GM23338 (cell line): ENCODE measurements around the gene SCAF8. TPM values are rescaled to one million over a fixed set of nuclear protein-coding genes. Genes with fewer than 3 reads are reported as not detected.

Experiments used
- ATAC-seq: fragments of 200-7000 bp; cut with Tn5 transposase; 3 replicates; pipeline ENCODE4 v1.9.1; 2020
- DNase-seq: peaks from one replicate; pipeline ENCODE4 v3.0.0-alpha.2; 2015; ENCODE audit warnings: low spot score
- H2AFZ ChIP-seq: fragments of 200-600 bp; sonication (generic); 2 replicates; pipeline ENCODE4 v1.8.0; 2016; ENCODE audit warnings: antibody characterized with exemption, mild to moderate bottlenecking, moderate library complexity
- H3F3A ChIP-seq: fragments of 200-600 bp; sonication (generic); replicated peaks from 2 replicates; pipeline ENCODE4 v1.8.0; 2017; ENCODE audit warnings: antibody characterized with exemption, mixed run types, low read depth
- H3K27ac ChIP-seq: fragments of 200-600 bp; sonication (generic); 2 replicates; pipeline ENCODE4 v1.6.1; 2016; ENCODE audit warnings: low read depth
- H3K27me3 ChIP-seq: fragments of 200-600 bp; sonication (generic); 2 replicates; pipeline ENCODE4 v1.8.0; 2016; ENCODE audit warnings: mild to moderate bottlenecking, mixed run types, moderate library complexity; ENCODE audit not compliant: insufficient read depth
- H3K36me3 ChIP-seq: fragments of 200-600 bp; sonication (generic); 2 replicates; pipeline ENCODE4 v1.8.0; 2016; ENCODE audit warnings: mild to moderate bottlenecking; ENCODE audit not compliant: insufficient read depth
- H3K4me1 ChIP-seq: fragments of 200-600 bp; sonication (generic); 2 replicates; pipeline ENCODE4 v1.8.0; 2016; ENCODE audit warnings: mild to moderate bottlenecking, moderate library complexity; ENCODE audit not compliant: insufficient read depth
- H3K4me2 ChIP-seq: fragments of 200-600 bp; sonication (generic); 2 replicates; pipeline ENCODE4 v1.7.1; 2017; ENCODE audit warnings: mixed run types
- H3K4me3 ChIP-seq: fragments of 200-600 bp; sonication (generic); 2 replicates; pipeline ENCODE4 v1.6.1; 2016; ENCODE audit warnings: mixed run types
- H3K79me2 ChIP-seq: fragments of 200-600 bp; sonication (generic); replicated peaks from 2 replicates; pipeline ENCODE4 v1.8.0; 2017; ENCODE audit warnings: mild to moderate bottlenecking; ENCODE audit not compliant: insufficient read depth
- H3K9me2 ChIP-seq: fragments of 200-600 bp; sonication (generic); 2 replicates; pipeline ENCODE4 v1.8.0; 2017; ENCODE audit not compliant: insufficient read depth
- H4K20me1 ChIP-seq: fragments of 200-600 bp; sonication (generic); replicated peaks from 2 replicates; pipeline ENCODE4 v1.8.0; 2017; ENCODE audit warnings: mild to moderate bottlenecking; ENCODE audit not compliant: insufficient read depth
- H3K27ac Mint-ChIP-seq: 2 replicates; pipeline ENCODE4 v1.8.0; 2020; ENCODE audit warnings: inconsistent platforms, mild to moderate bottlenecking, moderate library complexity, mixed read lengths
- H3K27me3 Mint-ChIP-seq: 3 replicates; pipeline ENCODE4 v1.8.0; 2022; ENCODE audit warnings: low read depth, mild to moderate bottlenecking, moderate library complexity, mixed read lengths, inconsistent platforms; ENCODE audit not compliant: insufficient read depth, poor library complexity
- H3K36me3 Mint-ChIP-seq: 3 replicates; pipeline ENCODE4 v1.8.0; 2021; ENCODE audit warnings: low read depth, mild to moderate bottlenecking, inconsistent platforms, moderate library complexity, mixed read lengths
- H3K4me1 Mint-ChIP-seq: 3 replicates; pipeline ENCODE4 v1.8.0; 2020; ENCODE audit warnings: mild to moderate bottlenecking, inconsistent platforms, mixed read lengths
- H3K4me3 Mint-ChIP-seq: 3 replicates; pipeline ENCODE4 v1.8.0; 2021; ENCODE audit warnings: moderate library complexity, mild to moderate bottlenecking, inconsistent platforms, mixed read lengths
- H3K9me3 Mint-ChIP-seq: 3 replicates; pipeline ENCODE4 v1.8.0; 2020; ENCODE audit warnings: moderate library complexity, mild to moderate bottlenecking, inconsistent platforms, mixed read lengths
- CREB1 ChIP-seq: fragments of 250-450 bp; sonication (Bioruptor Pico); IDR thresholded peaks from 2 replicates; pipeline ENCODE4 v1.5.0; 2020; ENCODE audit warnings: low read depth, mild to moderate bottlenecking, moderate library complexity
- CTCF ChIP-seq, 2 experiments: fragments of 200-600 bp in 1 of 2; sonication (generic) in 1 of 2; conservative IDR thresholded peaks; 2 replicates each; pipeline versions ENCODE4 v1.5.1 to v1.6.1; 2016 to 2017; ENCODE audit warnings: antibody characterized with exemption in 2 of 2, low read depth in 2 of 2, mild to moderate bottlenecking in 2 of 2, moderate library complexity in 1 of 2
- ETS1 ChIP-seq: IDR thresholded peaks from 2 replicates; pipeline ENCODE4 v1.6.1; 2016; ENCODE audit warnings: antibody characterized with exemption
- EZH2 ChIP-seq: fragments of 200-600 bp; sonication (generic); IDR thresholded peaks from one replicate; pipeline ENCODE4 v1.8.0; 2017; ENCODE audit warnings: antibody characterized with exemption, mild to moderate bottlenecking, low read depth; ENCODE audit not compliant: unreplicated experiment
- EZH2phosphoT487 ChIP-seq: fragments of 200-600 bp; sonication (generic); IDR thresholded peaks from one replicate; pipeline ENCODE4 v1.8.1; 2018; ENCODE audit warnings: antibody characterized with exemption; ENCODE audit not compliant: unreplicated experiment
- JUNB ChIP-seq: IDR thresholded peaks from one replicate; pipeline ENCODE4 v1.6.1; 2016; ENCODE audit warnings: antibody characterized with exemption; ENCODE audit not compliant: unreplicated experiment
- NANOG ChIP-seq: IDR thresholded peaks from 2 replicates; pipeline ENCODE4 v1.6.1; 2016; ENCODE audit warnings: antibody characterized with exemption, borderline replicate concordance
- STAT1 ChIP-seq: IDR thresholded peaks from one replicate; pipeline ENCODE4 v1.6.1; 2016; ENCODE audit warnings: antibody characterized with exemption; ENCODE audit not compliant: unreplicated experiment
- ZNF331 ChIP-seq: fragments of 250-450 bp; sonication (Bioruptor Pico); IDR thresholded peaks from 2 replicates; pipeline ENCODE4 v1.5.0; 2020; ENCODE audit warnings: low read depth, mild to moderate bottlenecking, moderate library complexity
- polyA plus RNA-seq: library from polyadenylated mRNA; unstranded; fragments of >200 nt; fragmentation: Nextera tagmentation; extraction: Ambion mirVana; gene quantifications from 2 replicates; pipeline ENCODE4 v1.2.1, GENCODE V29; 2016
- total RNA-seq: library from RNA; depleted of rRNA; stranded (reverse); fragments of >200 nt; shearing (Covaris generic); gene quantifications from 2 replicates; pipeline ENCODE4 v1.2.3, GENCODE V29; 2014
- TF ChIP-seq, protein P1 (sequence below): IDR thresholded peaks from one replicate; pipeline ENCODE4 v1.6.1; 2018; ENCODE audit warnings: antibody characterized with exemption; ENCODE audit not compliant: unreplicated experiment

The SCAF8 gene
- total and polyA plus RNA-seq, 2 experiments from 2014 or later: 13.8 to 37.9 TPM

DNA sequence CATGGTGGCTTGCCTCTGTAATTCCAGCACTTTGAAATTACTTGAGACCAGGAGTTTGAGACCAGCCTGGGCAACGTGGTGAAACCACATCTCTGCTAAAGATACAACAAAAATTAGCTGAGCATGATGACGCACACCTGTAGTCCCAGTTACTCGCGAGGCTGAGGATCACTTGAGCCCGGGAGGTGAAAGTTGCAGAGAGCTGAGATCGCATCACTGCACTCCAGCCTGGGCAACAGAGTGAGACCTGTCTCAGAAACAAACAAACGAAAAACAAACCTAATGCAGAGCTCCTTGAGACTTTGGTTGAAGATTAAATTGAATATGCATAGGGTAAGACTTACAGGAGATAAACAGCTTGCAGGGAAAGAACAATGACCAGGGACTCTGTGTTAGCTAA, 80.8 kb downstream of the SCAF8 start:
- Histone ChIP-seq H3K79me2 (no peaks in the 10 kb centered on the region), H2AFZ (no peak overlapping the region), H3K36me3 (peaks cover 49% of the 10 kb centered on the region), H3K27ac (no peak overlapping the region), H3K4me3 (no peak overlapping the region), H3K4me2 (no peak overlapping the region), H3K4me1 (no peaks in the 10 kb centered on the region), H3K27me3 (no peaks in the 10 kb centered on the region), H4K20me1 (peaks cover 5% of the 10 kb centered on the region), H3K9me2 (no peaks in the 10 kb centered on the region), H3F3A (no peaks in the 10 kb centered on the region)
- no peaks in the 10 kb centered on the region; the same call in 2 of the 3 replicates for H3K4me1 Mint-ChIP-seq
- no peak overlapping the region for H3K4me3 Mint-ChIP-seq
- H3K36me3 Mint-ChIP-seq: peaks cover 84% of the 10 kb centered on the region
- TF ChIP-seq EZH2 (no peak), JUNB (no peak), CTCF (conservative IDR thresholded peaks at IDR 0.05; ENCODE audit: low read depth in 2 of 2) (no peak), ETS1 (no peak), NANOG (no peak), EZH2phosphoT487 (no peak)
- H3K27ac Mint-ChIP-seq: no peak overlapping the region
- ATAC-seq (no peak), DNase-seq (no peak)
- H3K9me3 Mint-ChIP-seq: no peaks in the 10 kb centered on the region
- no peaks in the 10 kb centered on the region for H3K27me3 Mint-ChIP-seq

GRCh38 chr6:154815938-154816820, 83.0 kb downstream of the SCAF8 start:
- peaks cover 82% of the 10 kb centered on the region for H3K36me3 Mint-ChIP-seq
- no peak overlapping the region for H3K4me2 ChIP-seq
- no peaks in the 10 kb centered on the region for H3K9me2 ChIP-seq
- no peaks in the 10 kb centered on the region for H3K27me3 ChIP-seq
- no peaks in the 10 kb centered on the region for H3K27me3 Mint-ChIP-seq
- TF ChIP-seq CREB1 (CRISPR knock-in tag) (no peak), ZNF331 (no peak), ETS1 (no peak), JUNB (no peak), CTCF (conservative IDR thresholded peaks at IDR 0.05; ENCODE audit: low read depth in 2 of 2) (no peak), NANOG (no peak), EZH2 (no peak), STAT1 (no peak)
- TF ChIP-seq, protein P1, sequence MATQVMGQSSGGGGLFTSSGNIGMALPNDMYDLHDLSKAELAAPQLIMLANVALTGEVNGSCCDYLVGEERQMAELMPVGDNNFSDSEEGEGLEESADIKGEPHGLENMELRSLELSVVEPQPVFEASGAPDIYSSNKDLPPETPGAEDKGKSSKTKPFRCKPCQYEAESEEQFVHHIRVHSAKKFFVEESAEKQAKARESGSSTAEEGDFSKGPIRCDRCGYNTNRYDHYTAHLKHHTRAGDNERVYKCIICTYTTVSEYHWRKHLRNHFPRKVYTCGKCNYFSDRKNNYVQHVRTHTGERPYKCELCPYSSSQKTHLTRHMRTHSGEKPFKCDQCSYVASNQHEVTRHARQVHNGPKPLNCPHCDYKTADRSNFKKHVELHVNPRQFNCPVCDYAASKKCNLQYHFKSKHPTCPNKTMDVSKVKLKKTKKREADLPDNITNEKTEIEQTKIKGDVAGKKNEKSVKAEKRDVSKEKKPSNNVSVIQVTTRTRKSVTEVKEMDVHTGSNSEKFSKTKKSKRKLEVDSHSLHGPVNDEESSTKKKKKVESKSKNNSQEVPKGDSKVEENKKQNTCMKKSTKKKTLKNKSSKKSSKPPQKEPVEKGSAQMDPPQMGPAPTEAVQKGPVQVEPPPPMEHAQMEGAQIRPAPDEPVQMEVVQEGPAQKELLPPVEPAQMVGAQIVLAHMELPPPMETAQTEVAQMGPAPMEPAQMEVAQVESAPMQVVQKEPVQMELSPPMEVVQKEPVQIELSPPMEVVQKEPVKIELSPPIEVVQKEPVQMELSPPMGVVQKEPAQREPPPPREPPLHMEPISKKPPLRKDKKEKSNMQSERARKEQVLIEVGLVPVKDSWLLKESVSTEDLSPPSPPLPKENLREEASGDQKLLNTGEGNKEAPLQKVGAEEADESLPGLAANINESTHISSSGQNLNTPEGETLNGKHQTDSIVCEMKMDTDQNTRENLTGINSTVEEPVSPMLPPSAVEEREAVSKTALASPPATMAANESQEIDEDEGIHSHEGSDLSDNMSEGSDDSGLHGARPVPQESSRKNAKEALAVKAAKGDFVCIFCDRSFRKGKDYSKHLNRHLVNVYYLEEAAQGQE: no peak
- H3K36me3 ChIP-seq: peaks cover 52% of the 10 kb centered on the region
- no peaks in the 10 kb centered on the region; the same call in 2 of the 3 replicates for H3K4me1 Mint-ChIP-seq
- H3K4me3 ChIP-seq: no peak overlapping the region
- no peak overlapping the region for H3K27ac Mint-ChIP-seq
- no peaks in the 10 kb centered on the region for H3F3A ChIP-seq
- ATAC-seq (no peak), DNase-seq (no peak)
- H2AFZ ChIP-seq: no peak overlapping the region
- H3K9me3 Mint-ChIP-seq: no peaks in the 10 kb centered on the region
- H4K20me1 ChIP-seq: no peaks in the 10 kb centered on the region; the same call in 1 of the 2 replicates
- no peaks in the 10 kb centered on the region for H3K4me1 ChIP-seq
- no peaks in the 10 kb centered on the region for H3K79me2 ChIP-seq
- no peak overlapping the region for H3K27ac ChIP-seq
- no peak overlapping the region for H3K4me3 Mint-ChIP-seq
